ENCODE measurements around the gene ATP5MK.
"Not testable (repeated sequence)": the region's sequence is repeated elsewhere in the genome, so short reads cannot be mapped to it uniquely, and the experiment has no call there.

The ATP5MK gene

DNA sequence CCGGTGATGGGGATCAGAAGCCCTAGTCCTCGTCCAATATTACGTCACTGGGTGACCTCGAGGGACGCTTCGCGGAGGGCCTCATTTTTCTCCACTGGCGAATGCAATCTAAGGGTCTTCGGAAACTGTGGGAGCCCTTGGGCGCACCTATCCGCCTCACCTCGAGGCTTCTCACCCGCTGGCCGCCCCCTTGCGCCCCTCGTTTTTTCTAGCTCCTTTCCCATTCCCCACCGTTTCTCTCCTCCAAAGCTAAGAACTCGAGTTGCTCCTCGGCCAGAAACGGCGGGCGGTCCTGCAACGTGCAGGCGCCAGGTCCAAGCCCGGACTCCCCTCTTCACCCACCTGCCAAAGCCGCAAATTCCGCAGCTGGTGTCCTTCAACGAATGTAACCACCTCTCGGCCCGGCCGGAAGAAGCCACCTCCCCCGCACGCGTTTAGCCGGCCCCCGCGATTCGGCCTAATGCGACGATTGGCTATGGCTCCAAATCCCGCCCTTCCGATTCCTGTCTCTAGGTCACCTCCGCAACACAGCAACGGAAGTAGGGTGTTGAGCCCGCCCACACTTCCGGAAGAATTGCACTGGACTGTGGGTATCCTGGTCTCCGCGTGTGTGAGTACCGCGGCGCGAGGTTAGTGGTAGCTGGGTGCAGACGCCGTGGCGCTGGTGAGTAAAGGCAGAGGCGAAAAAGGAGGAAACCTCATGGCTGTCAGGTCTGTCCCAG, at the start of gene ATP5MK, which contains the start of gene PDCD11:
ATP5MK (minus strand) TSS at position 409 of the 722 bp plus-strand sequence. CDS start 4,018 bp downstream, outside the sequence.
PDCD11 (plus strand) TSS at position 560 of the 722 bp plus-strand sequence. CDS start 1,801 bp downstream, outside the sequence.
- peak; percentile 97 for DNase-seq

DNA sequence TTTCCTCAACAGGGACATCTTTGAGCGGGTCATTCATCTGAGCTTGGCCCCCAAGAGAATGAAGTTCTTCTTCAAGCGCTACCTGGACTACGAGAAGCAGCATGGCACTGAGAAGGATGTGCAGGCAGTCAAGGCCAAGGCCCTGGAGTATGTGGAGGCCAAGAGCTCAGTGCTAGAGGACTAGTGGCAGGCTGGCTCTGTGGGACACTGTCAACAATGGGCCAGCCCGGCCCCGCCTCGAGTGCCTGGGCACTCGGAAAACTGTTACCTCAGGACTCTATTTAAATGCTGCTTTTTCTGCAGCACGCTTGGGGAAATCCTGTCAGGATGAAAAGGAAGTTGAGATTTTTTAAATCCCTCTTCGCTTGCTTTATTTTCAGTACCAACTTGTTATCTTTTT, 49.1 kb upstream of the ATP5MK start:
- no peak for DNase-seq

DNA sequence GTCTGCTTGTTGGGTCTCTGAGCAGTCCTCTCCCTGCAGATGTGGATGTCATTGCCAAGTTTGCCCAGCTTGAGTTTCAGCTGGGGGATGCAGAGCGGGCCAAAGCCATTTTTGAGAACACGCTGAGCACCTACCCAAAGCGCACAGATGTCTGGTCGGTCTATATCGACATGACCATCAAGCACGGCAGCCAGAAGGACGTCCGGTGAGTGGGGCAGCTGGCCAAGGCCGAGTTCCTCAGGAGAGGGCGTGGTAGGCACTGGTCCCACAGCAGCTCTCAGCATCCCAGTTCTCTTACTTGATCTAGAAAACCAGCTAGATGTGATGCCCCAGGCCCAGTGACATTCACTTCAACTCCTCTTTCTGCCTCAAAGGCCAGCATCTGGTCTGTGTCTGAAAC, 48.2 kb upstream of the ATP5MK start:
- no peak for DNase-seq

DNA sequence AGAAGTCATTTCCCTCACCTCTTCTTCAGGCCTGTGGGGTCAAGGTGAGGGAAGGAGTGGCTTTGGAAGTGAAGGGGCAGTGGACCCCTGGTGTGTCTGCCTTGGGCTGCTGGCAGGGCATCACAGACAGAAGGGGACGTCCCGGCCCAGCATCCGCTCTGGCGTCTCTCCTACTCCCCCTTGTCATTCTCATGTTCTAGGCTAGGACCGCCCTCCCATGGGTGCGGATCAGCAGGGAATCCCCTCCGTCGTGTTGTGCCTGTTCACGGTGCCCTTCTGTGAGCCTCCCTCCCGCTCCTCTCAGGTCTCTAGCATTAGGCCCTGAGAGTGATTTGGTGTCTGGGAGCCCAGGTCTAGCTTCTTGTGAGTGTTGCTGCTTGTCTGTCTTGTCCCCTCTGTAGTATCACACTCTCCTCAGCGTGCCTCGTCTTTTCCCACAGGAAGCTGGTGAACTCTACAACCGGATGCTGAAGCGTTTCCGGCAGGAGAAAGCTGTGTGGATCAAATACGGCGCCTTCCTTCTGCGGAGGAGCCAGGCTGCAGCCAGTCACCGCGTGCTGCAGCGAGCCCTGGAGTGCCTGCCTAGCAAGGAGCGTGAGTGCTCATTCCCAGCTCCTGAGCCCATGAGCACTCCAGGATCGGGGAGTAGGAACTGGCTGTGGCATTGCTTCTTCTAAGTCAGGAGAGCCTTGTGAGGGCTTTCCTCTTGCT, 47.4 kb upstream of the ATP5MK start:
- DNase-seq = no peak

DNA sequence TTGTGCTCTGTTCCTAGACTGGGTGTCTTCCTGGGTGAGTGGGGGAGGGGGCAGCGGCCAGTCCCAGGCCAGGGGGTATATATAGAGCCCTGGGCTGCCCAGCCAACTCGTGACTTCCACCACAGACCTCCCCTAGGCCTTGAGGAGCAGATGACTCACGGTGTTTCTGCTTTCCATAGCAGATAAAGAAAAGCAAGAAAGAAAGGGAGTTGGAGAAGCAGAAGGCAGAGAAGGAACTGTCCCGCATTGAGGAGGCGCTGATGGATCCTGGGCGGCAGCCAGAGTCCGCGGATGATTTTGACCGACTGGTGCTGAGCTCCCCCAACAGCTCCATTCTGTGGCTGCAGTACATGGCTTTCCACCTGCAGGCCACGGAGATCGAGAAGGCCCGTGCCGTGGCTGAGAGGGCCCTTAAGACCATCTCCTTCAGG, 45.8 kb upstream of the ATP5MK start:
- peak; percentile 43 for DNase-seq

GRCh38 chr10:103441611-103442010, 45.3 kb upstream of the ATP5MK start:
- DNase-seq = no peak

DNA sequence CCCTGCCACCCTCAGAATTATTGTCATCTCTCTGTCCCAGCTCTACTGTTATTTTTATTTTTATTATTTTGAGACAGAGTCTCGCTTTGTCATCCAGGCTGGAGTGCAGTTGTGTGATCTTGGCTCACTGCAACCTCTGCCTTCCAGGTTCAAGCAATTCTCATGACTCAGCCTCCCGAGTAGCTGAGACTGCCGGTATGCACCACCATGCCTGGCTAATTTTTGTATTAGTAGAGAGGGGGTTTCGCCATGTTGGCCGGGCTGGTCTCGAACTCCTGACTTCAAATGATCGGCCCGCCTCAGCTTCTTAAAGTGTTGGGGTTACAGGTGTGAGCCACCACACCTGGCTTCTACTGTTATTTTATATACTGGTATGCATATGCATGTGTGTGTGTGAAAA, 44.9 kb upstream of the ATP5MK start:
- no peak for DNase-seq

GRCh38 chr10:103440416-103440815, 44.1 kb upstream of the ATP5MK start:
- no peak for DNase-seq

DNA sequence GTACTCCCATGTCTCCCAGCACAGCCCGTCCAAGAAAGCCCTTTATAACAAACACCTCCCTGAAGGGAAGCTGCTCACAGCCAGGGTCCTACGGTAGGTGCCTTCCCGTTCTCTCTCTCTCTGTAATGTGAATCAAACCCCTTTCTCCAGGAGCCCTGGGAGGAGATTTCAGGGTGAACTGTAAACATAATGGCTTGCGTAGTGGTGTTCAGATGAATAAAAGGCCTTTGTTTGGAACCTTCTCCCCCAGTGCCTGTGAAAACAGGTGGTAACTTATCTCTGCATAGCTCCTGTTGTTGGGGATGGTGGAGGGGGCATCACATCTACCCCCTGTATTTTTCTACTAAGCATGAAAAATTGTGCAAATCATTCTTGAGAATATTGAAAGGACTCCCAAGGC, 43.5 kb upstream of the ATP5MK start:
- DNase-seq = no peak

GRCh38 chr10:103433858-103434257, 37.6 kb upstream of the ATP5MK start:
- DNase-seq = peak; percentile 53

DNA sequence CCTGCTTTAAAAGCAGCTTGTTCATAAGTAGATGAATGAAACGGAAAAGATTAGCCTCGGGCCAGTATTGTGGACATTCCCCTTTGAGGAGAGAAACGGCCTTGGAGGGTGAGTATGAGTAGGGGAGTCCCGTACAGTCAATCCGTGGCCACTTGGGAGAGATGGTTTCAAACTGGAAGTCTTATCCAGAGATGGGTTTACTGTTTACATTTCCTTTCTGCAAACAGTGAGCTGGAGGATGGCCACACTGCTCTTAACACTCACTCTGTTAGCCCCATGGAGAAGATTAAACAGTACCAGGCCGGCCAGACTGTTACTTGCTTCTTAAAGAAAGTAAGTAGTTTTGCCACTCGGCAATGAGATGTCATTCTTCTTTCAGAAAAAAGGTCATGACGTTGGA, 35.6 kb upstream of the ATP5MK start:
- no peak for DNase-seq

- DNase-seq = no peak
Measured at GRCh38 chr10:103429647-103430046, 33.4 kb upstream of the ATP5MK start.

DNA sequence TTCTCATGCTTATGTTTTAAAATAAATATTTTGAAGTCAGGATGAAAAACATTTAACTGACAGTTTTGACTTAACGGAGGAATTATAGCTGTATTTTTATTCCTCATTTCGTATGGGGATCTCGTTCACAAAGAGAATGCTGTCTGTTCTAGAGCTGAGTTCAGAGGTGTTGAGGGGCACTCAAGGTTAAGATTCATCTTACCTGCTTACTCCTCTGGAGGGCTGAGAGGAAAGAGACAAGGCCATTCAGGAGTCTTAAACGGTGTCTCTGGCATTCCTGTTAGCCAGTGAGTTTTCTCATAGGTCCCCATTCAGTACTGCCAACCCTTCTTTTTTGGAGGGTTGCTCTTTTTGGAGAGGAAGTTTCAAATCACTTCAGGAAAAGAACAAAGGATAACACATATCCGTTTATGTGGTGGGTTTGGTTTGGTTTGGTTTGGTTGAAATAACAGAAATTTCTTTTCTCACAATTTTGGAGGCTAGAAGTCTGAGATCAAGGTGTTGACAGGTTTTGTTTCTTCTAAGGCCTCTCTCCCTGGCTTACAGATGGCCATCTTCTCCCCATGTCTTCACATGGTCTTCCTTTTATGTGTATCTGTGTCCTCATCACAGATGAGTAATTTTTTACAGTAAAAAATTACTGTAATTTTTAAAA, 32.8 kb upstream of the ATP5MK start:
- DNase-seq = no peak

- DNase-seq = no peak
Measured at GRCh38 chr10:103427866-103428265, 31.6 kb upstream of the ATP5MK start.

DNA sequence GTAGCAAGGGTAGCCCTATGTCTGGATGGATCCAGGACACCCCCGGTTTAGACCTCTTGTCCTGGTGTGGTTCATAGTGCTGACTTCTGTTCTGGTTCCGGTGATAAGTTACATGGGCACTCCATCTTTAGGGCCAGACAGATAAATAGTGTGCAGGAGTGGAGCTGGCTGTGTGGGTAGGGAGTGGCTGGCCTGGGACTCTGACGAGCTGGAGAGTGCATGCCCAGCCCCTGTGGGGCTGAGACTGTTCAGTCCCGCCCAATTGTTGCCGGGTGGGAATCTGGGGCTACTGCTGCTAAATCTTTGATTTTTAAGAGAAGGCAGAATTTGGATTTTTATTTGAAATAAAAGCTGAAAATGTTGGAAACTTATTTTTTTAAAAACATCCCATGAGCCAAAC, 27.5 kb upstream of the ATP5MK start:
- DNase-seq = no peak

- no peak for DNase-seq
Measured at GRCh38 chr10:103419101-103419500, 22.8 kb upstream of the ATP5MK start.

- DNase-seq = no peak
Measured at GRCh38 chr10:103417601-103418000, 21.3 kb upstream of the ATP5MK start.

GRCh38 chr10:103417148-103417469, 20.8 kb upstream of the ATP5MK start:
- not testable (repeated sequence) for DNase-seq

- DNase-seq = peak; percentile 65
Measured at GRCh38 chr10:103416436-103417147, 20.3 kb upstream of the ATP5MK start.

- no peak for DNase-seq
Measured at GRCh38 chr10:103415581-103415980, 19.3 kb upstream of the ATP5MK start.

DNA sequence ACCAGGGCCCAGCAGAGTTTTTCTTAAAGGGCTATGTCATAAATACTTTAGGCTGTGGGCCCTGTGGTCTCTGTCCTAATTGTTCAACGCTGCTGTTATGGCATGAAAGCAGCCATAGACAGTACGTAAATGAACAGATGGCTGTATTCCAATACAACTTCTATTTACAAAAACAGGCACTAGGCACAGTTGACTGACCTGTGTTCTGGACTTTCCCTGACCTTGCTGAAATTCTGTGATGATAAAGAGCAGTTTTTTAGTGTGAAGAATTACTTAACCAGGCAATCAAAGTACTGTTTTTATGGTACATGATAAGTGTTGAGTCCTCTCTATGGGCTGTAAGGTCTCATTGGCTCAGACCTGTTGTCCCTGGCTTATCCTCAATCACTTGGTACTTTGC, 17.3 kb upstream of the ATP5MK start:
- DNase-seq = no peak

GRCh38 chr10:103397191-103397825, 1.0 kb upstream of the ATP5MK start:
- DNase-seq = no peak

GRCh38 chr10:103396789-103397087, 463 bp upstream of the ATP5MK start:
- DNase-seq = no peak

Measured in fibroblast of upper back skin (primary cell).